GM18507 (cell line): ENCODE measurements around the gene SUCO.

Source experiments
- DNase-seq: peaks from one replicate; pipeline ENCODE4 v3.0.0; 2011; ENCODE audit warnings: low read depth; ENCODE audit not compliant: insufficient read length; ENCODE audit errors: extremely low spot score
- FAIRE-seq: peaks from 2 replicates; lab custom pipeline; 2011; peaks lifted over from hg19 to GRCh38; lab: Jason Lieb, UNC

Gene SUCO

DNA sequence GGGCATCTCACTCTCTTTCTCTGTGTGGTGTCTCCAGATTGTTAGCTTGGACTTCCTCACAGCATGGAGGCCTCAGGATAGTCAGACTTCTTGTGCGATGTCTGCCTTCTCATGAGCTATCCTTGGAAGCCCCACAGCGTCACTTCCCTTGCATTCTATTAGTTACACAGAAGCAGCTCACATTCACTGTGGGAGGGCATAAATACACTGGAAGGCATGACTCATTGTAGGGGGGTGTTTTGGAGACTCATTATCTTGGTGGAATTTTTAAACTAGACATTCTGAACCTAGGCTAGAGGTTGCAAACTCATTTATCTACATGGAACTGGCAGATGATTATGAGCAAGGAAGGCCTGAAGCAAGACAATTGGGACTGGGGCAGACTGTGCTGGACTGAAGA, 104.6 kb downstream of the SUCO start:
- DNase-seq = no peak
- FAIRE-seq = no peak

DNA sequence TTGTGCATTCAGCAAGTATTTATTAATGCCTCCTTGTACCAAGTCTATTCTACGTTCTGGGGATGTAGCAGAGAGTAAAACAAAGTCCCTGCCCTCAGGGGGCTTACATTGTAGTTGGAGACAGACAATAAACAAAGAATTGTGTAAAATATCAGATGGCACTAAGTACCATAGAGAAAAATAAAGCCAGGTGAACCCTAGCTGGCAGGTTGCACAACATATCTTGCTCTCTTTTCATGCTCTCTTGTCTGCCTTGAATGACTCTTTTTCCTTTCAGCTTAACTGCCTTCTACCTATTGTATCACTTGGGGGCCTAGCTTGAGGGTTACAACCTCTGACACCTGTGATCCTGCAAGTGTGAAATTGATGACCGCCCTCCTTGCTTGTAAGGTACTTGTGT, 105.3 kb downstream of the SUCO start:
- DNase-seq (no peak), FAIRE-seq (no peak)

DNA sequence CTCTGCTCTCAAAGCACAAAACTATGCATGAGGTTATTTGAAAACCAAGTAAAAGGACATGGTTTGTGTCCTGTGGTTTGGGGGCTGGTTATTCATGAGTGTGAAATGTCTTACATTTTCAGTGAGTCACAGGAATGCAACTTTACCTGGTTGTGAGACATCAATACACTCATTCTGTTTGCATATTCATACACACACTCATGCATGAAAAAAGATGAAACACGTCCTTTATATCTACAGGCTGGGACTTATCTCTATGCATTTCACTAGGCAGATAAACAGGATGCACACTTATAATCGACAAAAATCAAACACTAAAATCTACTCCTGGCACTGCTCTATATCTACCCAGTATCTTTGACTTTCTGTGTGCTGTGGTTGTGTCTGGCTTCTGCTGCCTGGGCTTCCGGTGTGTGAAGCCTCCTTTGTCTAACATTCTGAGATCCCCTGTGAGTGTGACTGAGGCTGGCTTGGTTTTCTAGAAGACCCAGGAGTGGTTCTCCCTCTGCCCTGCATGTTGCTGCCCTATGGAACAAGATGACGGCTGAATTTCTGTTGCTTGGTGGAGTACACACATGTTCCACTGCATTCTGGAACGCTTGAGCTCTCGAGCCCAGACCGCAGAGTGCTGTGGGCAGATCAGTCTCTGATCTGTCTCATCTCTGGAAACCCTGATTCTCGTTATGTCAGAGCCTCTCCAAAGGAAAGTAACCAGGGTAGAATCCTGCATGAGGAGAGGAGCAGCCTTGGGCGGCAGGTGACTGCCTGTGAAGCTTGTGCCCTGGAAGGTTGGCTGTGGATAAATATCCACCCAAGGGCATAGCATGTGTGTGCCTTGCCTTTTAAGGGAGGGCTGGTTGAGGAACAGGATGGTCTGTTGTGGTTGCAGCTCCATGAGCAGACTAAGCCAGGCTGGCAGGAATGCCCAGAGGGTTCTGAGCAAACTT, 106.2 kb downstream of the SUCO start:
- FAIRE-seq = peak; percentile 83
- DNase-seq = no peak

GRCh38 chr1:172640111-172640510, 107.2 kb downstream of the SUCO start:
- no peak for DNase-seq
- no peak for FAIRE-seq

GRCh38 chr1:172641492-172641891, 108.5 kb downstream of the SUCO start:
- no peak for FAIRE-seq
- no peak for DNase-seq

DNA sequence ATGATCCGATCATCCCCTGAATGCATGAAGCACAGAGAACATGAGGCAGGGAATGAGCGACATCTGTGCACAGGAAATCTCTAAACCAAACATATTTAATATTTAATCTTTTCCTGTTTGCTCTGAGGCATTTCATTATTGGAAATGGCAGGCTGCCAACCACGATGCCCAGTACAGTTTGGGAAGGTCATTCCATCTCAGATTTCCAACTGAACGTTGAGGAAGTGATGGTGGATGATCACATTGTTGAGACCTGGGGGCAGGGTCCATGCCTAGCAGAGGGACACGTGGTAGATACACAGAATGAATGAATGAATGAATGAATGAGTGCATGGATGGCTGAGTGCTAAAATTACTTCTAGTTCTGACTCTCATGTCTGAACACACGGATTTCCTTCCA, 110.0 kb downstream of the SUCO start:
- DNase-seq (no peak), FAIRE-seq (no peak)

- FAIRE-seq (no peak), DNase-seq (no peak)
Measured at GRCh38 chr1:172646653-172647052, 113.7 kb downstream of the SUCO start.

DNA sequence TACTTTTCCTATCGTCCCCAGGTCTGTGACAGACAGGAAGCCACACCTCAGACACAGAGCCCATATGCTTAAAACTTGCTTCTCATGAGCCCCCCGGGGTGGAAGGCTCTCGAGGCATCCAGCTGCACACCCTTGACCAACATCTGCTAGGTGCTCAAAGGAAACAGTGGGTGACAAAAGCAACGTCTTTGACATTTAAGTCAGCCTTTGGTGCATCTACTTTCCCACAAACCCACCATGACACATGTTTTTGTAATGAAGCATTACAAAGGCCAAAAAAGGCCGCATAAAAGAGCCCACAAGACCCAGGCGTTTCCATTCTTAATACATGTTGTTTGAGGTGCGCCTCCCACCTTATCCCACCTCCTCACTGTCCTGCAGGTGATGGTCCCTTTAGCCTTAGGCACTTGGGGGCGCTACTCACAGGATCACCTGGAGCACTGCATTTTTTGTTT, 114.2 kb downstream of the SUCO start:
- DNase-seq (no peak), FAIRE-seq (no peak)

DNA sequence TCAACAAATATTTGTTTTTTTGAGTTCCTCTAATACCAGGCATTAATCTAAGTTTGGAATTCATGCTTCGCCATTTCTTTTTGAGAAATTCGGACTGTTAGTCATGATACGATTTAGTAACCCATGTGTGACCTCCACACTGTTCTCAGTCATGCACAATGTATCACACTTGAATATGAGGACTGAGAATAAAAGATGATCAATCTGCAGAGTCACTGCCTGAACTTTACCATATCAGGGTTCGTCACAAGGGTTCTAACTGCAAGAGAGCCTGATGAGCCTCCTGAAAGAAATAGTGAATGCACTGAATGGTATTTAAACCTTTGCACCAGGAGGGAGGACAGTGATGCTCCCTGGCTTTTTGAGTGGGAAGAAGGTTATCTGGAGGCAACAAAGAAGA, 115.0 kb downstream of the SUCO start:
- FAIRE-seq = no peak
- DNase-seq = no peak

- DNase-seq = no peak
- no peak for FAIRE-seq
Measured at GRCh38 chr1:172650474-172651193, 117.7 kb downstream of the SUCO start.

DNA sequence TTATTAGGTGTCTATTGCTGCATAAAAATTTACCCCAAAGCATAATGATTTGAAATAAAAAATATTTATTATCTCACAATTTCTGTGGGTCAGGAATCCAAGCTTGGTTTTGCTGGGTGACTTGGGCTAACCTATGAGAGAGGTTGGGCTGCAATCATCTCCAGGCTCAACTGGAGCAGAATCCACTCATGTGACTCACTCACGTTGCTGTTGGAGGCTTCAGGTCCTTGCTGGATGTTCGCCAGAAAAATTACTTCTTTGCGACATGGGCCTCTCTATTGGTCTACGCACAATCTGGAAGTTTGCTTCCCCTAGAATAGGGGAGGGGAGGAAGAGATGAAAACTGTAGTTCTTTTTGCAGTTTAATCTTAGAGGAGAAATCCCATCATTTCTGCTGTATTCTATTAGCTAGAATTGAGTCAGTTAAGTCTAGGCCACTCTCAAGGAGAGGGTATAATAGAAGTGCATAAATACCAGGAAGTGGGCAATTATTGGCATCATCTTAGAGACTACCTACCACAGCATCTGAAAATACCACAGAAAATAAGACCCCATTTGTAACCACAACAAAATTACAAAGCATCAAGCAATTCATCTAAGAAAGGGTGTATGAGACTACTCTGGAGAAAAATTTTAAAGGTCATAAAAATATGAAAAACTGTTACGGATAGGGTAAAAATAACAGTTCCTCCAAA, 120.2 kb downstream of the SUCO start:
- DNase-seq (no peak), FAIRE-seq (no peak)

DNA sequence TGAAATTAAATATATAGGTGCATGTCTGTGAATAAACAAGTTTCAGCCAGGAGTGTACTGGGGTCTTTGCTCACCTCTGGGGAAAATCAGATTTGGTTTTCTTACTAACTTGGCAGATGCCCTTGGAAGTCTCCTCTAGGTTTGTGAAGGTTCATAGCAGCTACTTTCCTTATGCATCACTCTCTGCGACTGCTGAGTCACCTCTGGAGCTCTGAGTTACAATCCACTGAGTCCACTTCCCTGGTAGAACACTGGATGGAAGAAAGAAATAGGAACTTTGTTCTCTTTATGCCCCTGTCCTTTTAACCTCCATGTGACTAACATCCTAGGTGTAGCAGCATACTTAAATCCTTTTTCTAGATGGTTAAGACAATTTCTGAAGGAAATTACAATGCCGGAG, 121.6 kb downstream of the SUCO start:
- no peak for DNase-seq
- FAIRE-seq = no peak

DNA sequence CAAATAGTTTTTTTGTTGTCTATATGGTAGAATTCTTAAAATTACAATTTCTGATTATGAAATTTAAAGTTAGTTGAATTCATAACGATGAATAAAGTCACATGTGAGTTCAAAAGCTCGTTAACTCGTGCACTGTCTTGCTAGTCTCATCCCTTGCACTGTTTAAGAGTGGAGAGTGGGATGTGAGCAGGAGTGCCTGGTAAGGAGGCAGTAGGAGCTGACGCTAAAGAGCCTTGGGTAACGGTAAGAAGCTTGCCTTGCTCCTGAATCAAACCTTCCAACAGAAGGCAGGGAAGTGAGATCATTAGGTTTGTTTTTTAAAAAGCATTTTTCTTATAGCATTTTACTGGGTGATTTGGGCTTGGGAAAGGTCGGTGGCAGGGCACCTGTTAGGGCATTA, 123.6 kb downstream of the SUCO start:
- FAIRE-seq (no peak), DNase-seq (no peak)

- DNase-seq = no peak
- no peak for FAIRE-seq
Measured at GRCh38 chr1:172657586-172657985, 124.6 kb downstream of the SUCO start.

DNA sequence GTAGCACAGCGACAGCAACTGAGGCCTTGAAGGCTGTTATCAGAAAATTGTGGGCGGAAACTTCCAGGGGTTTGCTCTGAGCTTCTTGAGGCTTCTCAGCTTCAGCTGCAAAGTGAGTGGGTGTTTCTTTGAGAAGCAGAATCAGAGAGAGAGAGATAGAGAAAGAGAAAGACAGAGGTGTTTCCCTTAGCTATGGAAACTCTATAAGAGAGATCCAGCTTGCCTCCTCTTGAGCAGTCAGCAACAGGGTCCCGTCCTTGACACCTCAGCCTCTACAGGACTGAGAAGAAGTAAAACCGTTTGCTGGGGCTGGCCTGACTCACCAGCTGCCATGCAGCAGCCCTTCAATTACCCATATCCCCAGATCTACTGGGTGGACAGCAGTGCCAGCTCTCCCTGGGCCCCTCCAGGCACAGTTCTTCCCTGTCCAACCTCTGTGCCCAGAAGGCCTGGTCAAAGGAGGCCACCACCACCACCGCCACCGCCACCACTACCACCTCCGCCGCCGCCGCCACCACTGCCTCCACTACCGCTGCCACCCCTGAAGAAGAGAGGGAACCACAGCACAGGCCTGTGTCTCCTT, 126.0 kb downstream of the SUCO start, which contains the start of gene FASLG:
Gene FASLG (plus strand): TSS at position 233 of the 583 bp plus-strand sequence. CDS start 99 bp downstream, at position 332.
- no peak for FAIRE-seq

GRCh38 chr1:172661107-172661506, 128.2 kb downstream of the SUCO start:
- FAIRE-seq (no peak), DNase-seq (no peak)

More for the DNA sequence above, 126.0 kb downstream of the SUCO start, which contains the start of gene FASLG:
- DNase-seq = no peak
